IPS-NIHi7 (cell line): Measurements from ENCODE around the gene FGF6.
"Not testable (repeated sequence)": the region's sequence is repeated elsewhere in the genome, so short reads cannot be mapped to it uniquely, and the experiment has no call there.

Experiments used
- DNase-seq: peaks from one replicate; pipeline ENCODE4 v3.0.0; 2012; ENCODE audit warnings: mixed read lengths; ENCODE audit errors: extremely low spot score

Gene FGF6

GRCh38 chr12:4418913-4419312 is 26.7 kb downstream of the FGF6 start:
- no peak for DNase-seq

- no peak for DNase-seq
Observed at GRCh38 chr12:4417936-4418335, 27.7 kb downstream of the FGF6 start.

- no peak for DNase-seq
Observed at GRCh38 chr12:4417455-4417854, 28.2 kb downstream of the FGF6 start.

- no peak for DNase-seq
Observed at GRCh38 chr12:4416276-4416675, 29.3 kb downstream of the FGF6 start.

- no peak for DNase-seq
Observed at GRCh38 chr12:4412465-4412864, 33.1 kb downstream of the FGF6 start.

- no peak for DNase-seq
Observed at GRCh38 chr12:4412056-4412455, 33.6 kb downstream of the FGF6 start.

- no peak for DNase-seq
Observed at GRCh38 chr12:4407136-4407535, 38.5 kb downstream of the FGF6 start.

GRCh38 chr12:4404877-4405637 is 40.6 kb downstream of the FGF6 start:
- not testable (repeated sequence) for DNase-seq

GRCh38 chr12:4402996-4403395 is 42.6 kb downstream of the FGF6 start:
- DNase-seq = no peak

- DNase-seq = no peak
Observed at GRCh38 chr12:4401117-4401516, 44.5 kb downstream of the FGF6 start.

GRCh38 chr12:4395818-4396217 is 49.8 kb downstream of the FGF6 start:
- DNase-seq = no peak

- DNase-seq = no peak
Observed at GRCh38 chr12:4393211-4393610, 52.4 kb downstream of the FGF6 start.

- no peak for DNase-seq
Observed at GRCh38 chr12:4392223-4392742, 53.3 kb downstream of the FGF6 start.

GRCh38 chr12:4388662-4389061 is 57.0 kb downstream of the FGF6 start:
- no peak for DNase-seq

GRCh38 chr12:4388032-4388431 is 57.6 kb downstream of the FGF6 start:
- DNase-seq = no peak

- no peak for DNase-seq
Observed at GRCh38 chr12:4387607-4388006, 58.0 kb downstream of the FGF6 start.

- DNase-seq = no peak
Observed at GRCh38 chr12:4386801-4387200, 58.8 kb downstream of the FGF6 start.
